T-cell (primary cell): ENCODE results near the gene MIEF2. TPM values are rescaled to one million over a fixed set of nuclear protein-coding genes. Genes with fewer than 3 reads are reported as not detected.

Source experiments
- ATAC-seq, 4 experiments: fragments of 200-7000 bp in 3 of 4; fragments of 150-1000 bp in 1 of 4; cut with Tn5 transposase; replicated peaks in 1 of 4; 1 replicate in 3 of 4; 2 replicates in 1 of 4; pipeline ENCODE4 v1.10.0; 2021; ENCODE audit warnings: moderate library complexity in 3 of 4, mild to moderate bottlenecking in 2 of 4, moderate number of reproducible peaks in 1 of 4
- CTCF ChIA-PET, 2 donors: fragments of 300-600 bp; sonication (Branson Sonifier 250); formaldehyde crosslinking; loops; one replicate each; lab custom pipeline; 2022; ENCODE audit warnings: antibody characterized with exemption in 2 of 2; lab: Charles Lee
- POLR2A ChIA-PET, 2 donors: fragments of 300-600 bp; sonication (Branson Sonifier 250); formaldehyde crosslinking; loops; one replicate each; lab custom pipeline; 2022; ENCODE audit warnings: antibody characterized with exemption in 2 of 2; lab: Charles Lee
- DNase-seq, 35 experiments: peaks; one replicate each; pipeline versions ENCODE4 v3.0.0 to v3.0.0-alpha.2; 2013 to 2023
- H3K27ac ChIP-seq: one replicate; pipeline ENCODE4 v1.5.1; 2013; ENCODE audit warnings: low read length
- H3K27me3 ChIP-seq, 2 experiments: replicated peaks in 1 of 2; 1 replicate in 1 of 2; 2 replicates in 1 of 2; pipeline versions ENCODE4 v1.6.1 to v1.7.0; 2013; ENCODE audit warnings: low read length in 1 of 2, mixed read lengths in 1 of 2; ENCODE audit not compliant: control insufficient read depth in 2 of 2, insufficient read depth in 2 of 2; ENCODE audit errors: extremely low read depth in 1 of 2
- H3K36me3 ChIP-seq, 2 donors: 1 replicate in 1 of 2; 2 replicates in 1 of 2; pipeline versions ENCODE4 v1.6.1 to v1.7.0; 2013; ENCODE audit warnings: low read length in 1 of 2; ENCODE audit not compliant: control insufficient read depth in 2 of 2, insufficient read depth in 1 of 2; ENCODE audit errors: extremely low read depth in 1 of 2
- H3K4me1 ChIP-seq, 2 experiments: 1 replicate in 1 of 2; 2 replicates in 1 of 2; pipeline versions ENCODE4 v1.6.1 to v1.7.0; 2013; ENCODE audit warnings: low read length in 2 of 2, mixed read lengths in 1 of 2; ENCODE audit not compliant: insufficient read depth in 2 of 2, control insufficient read depth in 1 of 2; ENCODE audit errors: extremely low read depth in 1 of 2
- H3K4me3 ChIP-seq, 2 donors: 1 replicate in 1 of 2; 2 replicates in 1 of 2; pipeline versions ENCODE4 v1.5.1 to v1.7.0; 2013; ENCODE audit warnings: mild to moderate bottlenecking in 2 of 2, low read length in 1 of 2, moderate library complexity in 1 of 2; ENCODE audit not compliant: control insufficient read depth in 1 of 2; ENCODE audit errors: extremely low read depth in 1 of 2
- H3K9me3 ChIP-seq: 2 replicates; pipeline ENCODE4 v1.7.0; 2013
- H3K27ac Mint-ChIP-seq, 2 donors: one replicate each; pipeline ENCODE4 v1.8.0; 2020 to 2021; ENCODE audit warnings: mild to moderate bottlenecking in 2 of 2, mixed read lengths in 2 of 2
- H3K27me3 Mint-ChIP-seq, 2 donors: one replicate each; pipeline ENCODE4 v1.8.0; 2021 to 2022; ENCODE audit warnings: mixed read lengths in 2 of 2
- H3K36me3 Mint-ChIP-seq: one replicate; pipeline ENCODE4 v1.8.0; 2021; ENCODE audit warnings: mixed read lengths
- H3K4me1 Mint-ChIP-seq, 3 donors: one replicate each; pipeline ENCODE4 v1.8.0; 2020 to 2022; ENCODE audit warnings: mixed read lengths in 3 of 3, mild to moderate bottlenecking in 1 of 3
- H3K4me3 Mint-ChIP-seq, 3 donors: one replicate each; pipeline ENCODE4 v1.8.0; 2020 to 2022; ENCODE audit warnings: mild to moderate bottlenecking in 3 of 3, mixed read lengths in 3 of 3, moderate library complexity in 3 of 3
- H3K9me3 Mint-ChIP-seq, 3 donors: one replicate each; pipeline ENCODE4 v1.8.0; 2020 to 2022; ENCODE audit warnings: mixed read lengths in 3 of 3
- WGBS: methylation state at CpG from one replicate; pipeline ENCODE4 v1.1.5; 2013; ENCODE audit warnings: missing lambda C conversion rate; ENCODE audit not compliant: insufficient coverage; 5-methylcytosine and 5-hydroxymethylcytosine counted together
- total RNA-seq, 35 experiments: library from RNA in 6 of 35; stranded (reverse) in 6 of 35; fragments of 120-200 nt in 1 of 35; gene quantifications; one replicate each; pipeline versions ENCODE4 v1.2.1 to v1.2.4 and lab custom pipeline; 2013 to 2026

The MIEF2 gene
- total RNA-seq, 5 donors from 2014 or later (not counting 1 experiment from before 2014, with no cell fraction given), result 10.0 to 19.7 (median 17.6) TPM

GRCh38 chr17:18257268-18257981, 3.0 kb upstream of the MIEF2 start:
- DNase-seq (peak in 5 of 35 experiments; percentile 15 to 38 (median 18)), ATAC-seq (no peak)
- POLR2A ChIA-PET, result no interaction called here
- no peaks in the 10 kb centered on the region for H3K27me3 Mint-ChIP-seq
- 14% methylated on average over 12 of the region's 18 CpGs for WGBS
- peak overlapping the region; percentile 74 to 80 for H3K4me3 ChIP-seq
- H3K27ac ChIP-seq, result peak overlapping the region; percentile 45
- peak overlapping the region; percentile 89 to 92 for H3K27ac Mint-ChIP-seq
- H3K4me1 ChIP-seq, result peaks cover 17 to 59% of the 10 kb centered on the region in 2 experiments
- H3K36me3 Mint-ChIP-seq, result peaks cover 15% of the 10 kb centered on the region
- H3K9me3 Mint-ChIP-seq, result no peaks in the 10 kb centered on the region
- H3K9me3 ChIP-seq, result no peaks in the 10 kb centered on the region
- H3K4me1 Mint-ChIP-seq, result peaks cover 31 to 48% (median 44%) of the 10 kb centered on the region in 3 donors
- H3K4me3 Mint-ChIP-seq, result peak overlapping the region; percentile 95 to 98 (median 98)
- no peaks in the 10 kb centered on the region for H3K27me3 ChIP-seq
- peaks cover 16 to 39% of the 10 kb centered on the region in 2 donors for H3K36me3 ChIP-seq
- CTCF ChIA-PET, result no interaction called here

GRCh38 chr17:18257982-18258355, 2.5 kb upstream of the MIEF2 start:
- peaks cover 15% of the 10 kb centered on the region for H3K36me3 Mint-ChIP-seq
- Histone ChIP-seq H3K4me3 (peak overlapping the region; percentile 74 to 80), H3K9me3 (no peaks in the 10 kb centered on the region), H3K27ac (peak overlapping the region; percentile 45), H3K36me3 (peaks cover 16 to 34% of the 10 kb centered on the region in 2 donors), H3K4me1 (peaks cover 17 to 64% of the 10 kb centered on the region in 2 experiments), H3K27me3 (no peaks in the 10 kb centered on the region)
- no peaks in the 10 kb centered on the region for H3K9me3 Mint-ChIP-seq
- WGBS, result 0% methylated on average over 14 of the region's 16 CpGs
- ChIA-PET POLR2A (no interaction called here), CTCF (no interaction called here)
- DNase-seq (peak in 31 of 35 experiments; percentile 17 to 66 (median 34)), ATAC-seq (peak; percentile 12 to 34 (median 27))
- peak overlapping the region; percentile 95 to 98 (median 98) for H3K4me3 Mint-ChIP-seq
- peak overlapping the region; percentile 89 to 92 for H3K27ac Mint-ChIP-seq
- H3K4me1 Mint-ChIP-seq, result peaks cover 31 to 50% (median 46%) of the 10 kb centered on the region in 3 donors
- H3K27me3 Mint-ChIP-seq, result no peaks in the 10 kb centered on the region

- Mint-ChIP-seq H3K4me3 (peak within 1 kb of the TSS; percentile 95 to 98 (median 98)), H3K27ac (peak within 1 kb of the TSS; percentile 89 to 92), H3K27me3 (no peaks in the 10 kb centered on the region), H3K36me3 (peaks cover 16% of the 10 kb centered on the region), H3K4me1 (peaks cover 31 to 52% (median 48%) of the 10 kb centered on the region in 3 donors), H3K9me3 (no peaks in the 10 kb centered on the region)
- under 1% methylated on average over 66 of the region's 71 CpGs for whole genome bisulfite sequencing
- ChIA-PET POLR2A (interaction anchor here in 1 of 2 donors (0.8 kb wide), 1 partner anchor 12 kb away, joined by 3 read pairs; no protein-coding TSS in a partner anchor), CTCF (no interaction called here)
- Histone ChIP-seq H3K27ac (peak within 1 kb of the TSS; percentile 76), H3K36me3 (peaks cover 21 to 29% of the 10 kb centered on the region in 2 donors), H3K9me3 (no peaks in the 10 kb centered on the region), H3K4me3 (peak within 1 kb of the TSS; percentile 74 to 80), H3K4me1 (peaks cover 17 to 64% of the 10 kb centered on the region in 2 experiments), H3K27me3 (no peaks in the 10 kb centered on the region)
- ATAC-seq (peak; percentile 47 to 53 (median 50)), DNase-seq (peak in 30 of 35 experiments; percentile 22 to 74 (median 36))
Observed at GRCh38 chr17:18258356-18259038, 2.0 kb upstream of the MIEF2 start, which contains the start of gene FLII. TSS of gene FLII (minus strand) at chr17:18258738. CDS start at chr17:18258690, 48 bp downstream.

- 73% methylated on average over 18 of the region's 22 CpGs for WGBS
- POLR2A ChIA-PET, result interaction anchor here in 1 of 2 donors (0.8 kb wide), 1 partner anchor 10 kb away, joined by 3 read pairs; no protein-coding TSS in a partner anchor
- H3K9me3 Mint-ChIP-seq, result no peaks in the 10 kb centered on the region
- peak overlapping the region; percentile 78 to 80 for H3K4me3 ChIP-seq
- H3K27me3 ChIP-seq, result no peaks in the 10 kb centered on the region
- CTCF ChIA-PET, result interaction anchor here in 1 of 2 donors (0.6 kb wide), 1 partner anchor 289 kb away, joined by 4 read pairs; no protein-coding TSS in a partner anchor
- DNase-seq, result no peak
- H3K4me3 Mint-ChIP-seq, result peak overlapping the region; percentile 74 to 98 (median 79)
- H3K4me1 Mint-ChIP-seq, result peaks cover 31 to 52% (median 48%) of the 10 kb centered on the region in 3 donors
- H3K36me3 Mint-ChIP-seq, result peaks cover 14% of the 10 kb centered on the region
- peak overlapping the region; percentile 77 to 79 for H3K27ac Mint-ChIP-seq
- peak in 1 of 4 experiments; percentile 0 for ATAC-seq
- peaks cover 25 to 28% of the 10 kb centered on the region in 2 donors for H3K36me3 ChIP-seq
- H3K27ac ChIP-seq, result peak overlapping the region; percentile 89
- H3K27me3 Mint-ChIP-seq, result no peaks in the 10 kb centered on the region
- peaks cover 17 to 64% of the 10 kb centered on the region in 2 experiments for H3K4me1 ChIP-seq
- H3K9me3 ChIP-seq, result no peaks in the 10 kb centered on the region
Observed at GRCh38 chr17:18259621-18260331, 686 bp upstream of the MIEF2 start.

GRCh38 chr17:18261146-18261515, 669 bp downstream of the MIEF2 start:
- Histone ChIP-seq H3K27me3 (no peaks in the 10 kb centered on the region), H3K27ac (peak overlapping the region; percentile 89), H3K9me3 (no peaks in the 10 kb centered on the region), H3K36me3 (peaks cover 15 to 18% of the 10 kb centered on the region in 2 donors), H3K4me3 (peak overlapping the region; percentile 78 to 80), H3K4me1 (peaks cover 17 to 57% of the 10 kb centered on the region in 2 experiments)
- Mint-ChIP-seq H3K27me3 (no peaks in the 10 kb centered on the region), H3K9me3 (no peaks in the 10 kb centered on the region), H3K27ac (peak overlapping the region; percentile 74 to 79), H3K36me3 (peaks cover 8% of the 10 kb centered on the region), H3K4me1 (peaks cover 31 to 47% (median 42%) of the 10 kb centered on the region in 3 donors), H3K4me3 (peak overlapping the region; percentile 74 to 98 (median 79))
- no peak for ATAC-seq
- ChIA-PET CTCF (no interaction called here), POLR2A (no interaction called here)
- peak in 5 of 35 experiments; percentile 13 to 32 (median 25) for DNase-seq
- 9% methylated on average over 16 of the region's 16 CpGs for WGBS
